Measurements from ENCODE around the gene NRG2.
A peak's percentile ranks its signal among the peaks of the same experiment; 100 is the strongest.

NRG2 gene

DNA sequence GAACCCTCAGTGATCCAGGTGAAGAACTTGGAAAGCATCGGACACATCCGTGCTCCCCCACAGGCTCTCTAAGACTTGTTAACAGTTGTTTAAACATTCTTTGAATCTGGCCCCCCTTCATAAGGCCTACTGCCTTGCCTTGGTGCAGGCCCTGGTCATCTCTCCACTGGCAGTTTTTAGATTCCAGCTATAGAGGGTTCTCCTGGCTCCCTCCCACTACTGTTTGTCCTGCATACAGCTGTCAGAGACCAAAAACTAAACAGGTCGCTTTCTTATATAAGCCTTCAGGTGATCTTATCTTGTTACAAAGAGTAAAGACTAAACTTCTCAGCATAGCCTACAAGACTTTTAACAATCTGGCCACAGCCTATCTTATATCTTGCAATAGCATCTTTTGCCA, 32.3 kb downstream of the NRG2 start:
- DNase-seq (ENCODE audit: low spot score): no peak

DNA sequence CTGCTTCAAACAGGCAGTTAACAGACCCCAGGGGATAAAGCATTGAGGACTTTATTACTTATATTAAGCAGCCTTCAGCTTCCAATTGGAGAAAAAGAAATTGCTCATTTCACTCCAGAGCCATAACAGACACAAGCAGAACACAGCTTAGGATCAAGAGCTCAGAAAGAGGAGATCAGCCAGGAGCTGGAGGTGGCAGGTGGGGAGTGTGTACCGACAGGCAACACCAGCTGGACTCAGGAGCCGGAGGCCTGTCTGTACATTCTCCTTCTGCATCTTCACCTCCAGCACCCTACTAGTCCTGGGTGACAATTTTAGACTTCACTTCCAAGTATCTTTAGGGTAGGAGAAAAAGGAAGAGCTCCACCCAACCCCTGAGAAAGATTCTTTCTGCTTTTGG, 35.8 kb downstream of the NRG2 start:
- no peak for DNase-seq (ENCODE audit: low spot score)

DNA sequence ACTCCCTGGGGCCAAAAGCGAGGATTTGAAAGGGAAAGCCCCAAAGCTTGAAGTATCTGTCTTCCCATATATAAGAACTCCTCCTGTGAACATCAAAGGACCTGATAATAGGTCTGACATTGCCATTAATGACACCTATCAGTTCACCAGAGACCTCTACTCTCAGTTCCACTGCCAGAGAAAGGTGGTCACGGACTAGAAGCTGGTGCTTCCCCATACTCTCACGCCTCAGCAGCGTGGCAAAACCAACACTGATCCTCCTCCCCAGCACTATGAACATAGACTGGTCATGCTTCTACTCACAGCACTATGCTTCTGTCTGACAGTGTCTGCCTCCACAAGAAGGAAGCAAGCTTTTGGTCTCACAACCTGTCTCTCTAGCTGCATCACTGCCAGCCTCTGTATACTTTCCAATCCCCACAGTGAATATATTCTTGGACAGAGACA, 37.9 kb downstream of the NRG2 start:
- DNase-seq (ENCODE audit: low spot score): no peak

DNA sequence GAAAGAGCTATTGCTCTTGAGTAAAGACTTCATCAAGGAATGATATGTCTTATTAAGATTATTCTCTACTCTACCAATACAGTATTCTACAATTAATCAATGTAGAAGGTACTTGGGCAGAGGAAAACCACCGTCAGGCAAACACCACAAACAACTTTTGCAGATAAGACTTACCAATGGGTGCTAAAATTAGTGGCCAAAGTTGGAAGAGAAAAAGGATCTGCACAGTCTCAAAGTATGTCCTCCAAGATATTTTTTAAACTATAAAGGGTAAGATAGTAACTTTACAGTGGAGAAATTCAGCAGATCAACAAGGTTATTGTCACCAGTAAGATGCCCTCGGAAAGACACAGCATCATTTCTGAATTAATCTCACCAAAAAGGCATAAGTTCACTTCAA, 38.9 kb downstream of the NRG2 start:
- DNase-seq (ENCODE audit: low spot score): no peak

DNA sequence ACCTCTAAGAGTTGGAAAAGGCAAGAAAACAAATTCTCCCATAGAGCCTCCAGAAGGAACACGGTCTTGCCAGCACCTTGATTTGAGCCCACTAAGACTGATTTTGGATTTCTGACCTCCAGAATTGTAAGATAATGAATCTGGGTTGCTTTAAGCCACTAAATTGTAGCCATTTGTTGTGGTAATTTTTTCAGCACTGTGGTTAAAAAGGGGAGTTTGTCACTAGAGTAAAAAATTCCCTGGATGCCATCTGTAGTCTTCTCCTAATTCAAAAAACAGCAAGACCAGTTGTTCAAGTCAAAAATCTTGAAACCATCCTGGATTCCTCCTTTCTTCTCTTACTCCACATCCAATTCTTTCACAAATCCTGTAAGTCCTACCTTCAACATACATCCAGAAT, 39.6 kb downstream of the NRG2 start:
- no peak for DNase-seq (ENCODE audit: low spot score)

DNA sequence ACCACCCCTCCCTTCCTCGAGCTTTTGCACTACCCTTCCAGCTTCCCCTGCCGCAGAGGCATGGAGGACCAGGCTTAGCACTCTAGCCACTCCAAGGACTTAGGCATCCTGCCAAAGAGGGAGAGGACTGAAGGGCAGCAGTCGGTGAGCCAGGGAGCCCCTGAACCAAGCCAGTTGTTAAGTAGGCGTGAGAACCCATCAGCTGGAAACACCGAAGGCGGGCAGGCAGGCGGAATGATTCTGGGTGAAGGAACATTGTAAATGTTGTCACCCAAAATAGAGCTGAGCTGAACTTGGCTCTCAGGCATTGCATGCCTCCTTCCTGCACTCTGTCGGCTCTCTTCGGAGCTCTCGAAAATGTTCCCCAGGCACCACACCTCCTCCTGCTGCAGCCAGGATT, 42.8 kb downstream of the NRG2 start:
- DNase-seq (ENCODE audit: low spot score): no peak

DNA sequence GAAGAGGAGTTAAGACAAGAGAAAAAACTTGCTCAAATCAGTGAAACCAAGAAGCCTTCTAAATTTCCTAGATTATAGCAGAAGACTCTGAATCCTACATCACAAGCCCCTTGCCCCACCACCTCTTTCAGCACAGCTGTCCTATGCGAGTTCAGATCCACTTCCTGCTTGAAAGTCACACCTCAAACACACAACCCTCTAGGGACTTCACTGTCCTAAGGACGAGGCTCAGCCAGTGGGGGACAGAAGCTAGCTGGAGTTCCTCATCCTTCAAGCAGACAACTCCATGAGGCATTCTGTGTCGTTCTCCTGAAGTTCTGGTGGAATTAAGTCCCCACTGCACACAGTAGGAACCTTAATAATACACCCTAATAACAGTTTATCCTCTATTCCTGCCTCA, 44.3 kb downstream of the NRG2 start:
- DNase-seq (ENCODE audit: low spot score): no peak

DNA sequence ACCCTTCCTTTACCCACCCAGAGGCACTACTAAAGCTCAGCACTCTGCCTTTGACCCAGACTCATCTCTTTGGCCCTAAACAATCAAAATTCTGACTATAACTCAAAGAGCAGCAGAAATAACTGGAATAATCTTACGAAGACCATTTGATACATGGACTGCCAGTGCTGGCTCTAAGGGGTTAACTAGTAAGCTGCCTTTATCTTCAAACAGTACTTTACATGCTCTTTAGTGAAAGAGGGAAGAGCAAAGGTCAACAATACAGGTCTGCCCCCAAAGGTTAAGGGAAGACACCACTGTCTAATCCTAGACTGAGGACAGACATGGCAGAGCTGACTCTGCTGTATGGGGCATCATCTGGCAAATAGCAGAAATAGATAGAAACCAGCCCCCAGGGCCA, 45.8 kb downstream of the NRG2 start:
- DNase-seq (ENCODE audit: low spot score): no peak

DNA sequence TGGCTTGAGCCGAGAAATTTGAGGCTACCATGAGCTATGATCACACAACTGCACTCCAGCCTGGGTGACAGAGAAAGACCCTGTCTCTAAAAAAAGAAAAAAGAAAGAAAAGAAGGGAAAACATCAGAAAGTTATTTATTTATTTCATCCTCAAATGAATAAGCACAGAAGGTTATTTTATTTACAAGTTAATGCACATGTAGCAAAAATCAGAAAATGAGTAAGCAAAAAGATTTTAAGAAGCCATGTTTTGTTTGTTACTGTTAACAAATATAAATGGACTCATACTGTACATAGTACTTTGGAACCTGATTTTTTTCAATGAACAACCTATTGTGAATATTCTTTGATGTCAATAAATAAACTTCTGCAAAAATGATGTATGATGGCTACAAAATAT, 47.2 kb downstream of the NRG2 start:
- no peak for DNase-seq (ENCODE audit: low spot score)

DNA sequence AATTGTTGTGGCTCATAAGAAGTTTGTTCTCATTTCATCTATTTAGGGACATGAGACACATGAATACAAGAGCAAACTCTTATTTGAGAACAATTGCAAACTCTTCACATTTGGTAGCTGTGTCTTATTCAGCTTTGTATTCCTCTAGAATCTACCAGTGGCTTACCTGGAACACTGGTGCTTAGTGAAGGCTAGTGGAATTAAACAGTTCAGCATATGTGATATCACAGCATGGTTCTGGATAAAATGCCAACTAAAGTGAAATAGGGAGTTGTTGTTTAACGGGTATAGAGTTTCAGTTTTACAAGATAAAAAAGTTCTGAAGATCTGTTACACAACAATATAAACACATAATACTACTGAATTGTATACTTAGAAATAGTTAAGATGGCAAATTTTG, 48.9 kb downstream of the NRG2 start:
- no peak for DNase-seq (ENCODE audit: low spot score)

DNA sequence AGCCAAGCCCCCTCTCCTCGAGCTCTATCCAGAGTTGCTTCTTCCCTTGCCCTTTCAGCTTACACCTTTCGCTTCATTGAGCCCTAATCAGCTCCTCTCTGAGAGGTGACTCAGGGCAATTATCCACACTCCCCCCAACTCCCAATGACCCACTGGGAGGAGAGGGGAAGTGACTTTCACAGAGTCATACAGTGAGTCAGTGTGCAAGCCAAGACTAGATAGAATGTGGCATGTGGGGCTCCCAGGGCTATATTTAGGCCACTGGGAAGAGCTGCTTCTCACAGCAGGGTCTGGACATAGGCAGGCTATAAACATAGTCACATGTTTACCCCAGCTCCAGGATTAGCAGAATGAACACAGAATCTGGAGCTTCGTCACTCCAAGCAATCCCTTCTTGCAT, 57.4 kb downstream of the NRG2 start:
- peak; percentile 96 for DNase-seq (ENCODE audit: low spot score)

DNA sequence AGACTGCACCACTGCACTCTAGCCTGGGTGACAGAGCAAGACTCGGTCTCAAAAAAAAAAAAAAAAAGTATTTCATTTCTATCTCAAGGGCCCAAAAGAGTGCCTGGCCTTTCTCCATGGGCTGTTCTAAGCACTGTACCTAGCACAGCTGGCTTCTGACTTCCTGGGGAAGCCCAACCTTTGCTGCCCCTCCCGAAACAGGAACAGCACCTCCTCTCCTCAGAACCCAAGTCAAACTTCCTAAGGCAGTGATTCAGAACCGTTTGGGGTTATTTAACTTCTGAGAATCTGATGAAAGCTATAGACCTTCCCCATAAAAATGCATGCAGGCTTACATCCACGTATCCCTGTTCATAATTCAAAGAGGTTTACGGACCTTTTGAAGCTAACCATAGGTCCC, 57.8 kb downstream of the NRG2 start:
- peak; percentile 68 for DNase-seq (ENCODE audit: low spot score)

DNA sequence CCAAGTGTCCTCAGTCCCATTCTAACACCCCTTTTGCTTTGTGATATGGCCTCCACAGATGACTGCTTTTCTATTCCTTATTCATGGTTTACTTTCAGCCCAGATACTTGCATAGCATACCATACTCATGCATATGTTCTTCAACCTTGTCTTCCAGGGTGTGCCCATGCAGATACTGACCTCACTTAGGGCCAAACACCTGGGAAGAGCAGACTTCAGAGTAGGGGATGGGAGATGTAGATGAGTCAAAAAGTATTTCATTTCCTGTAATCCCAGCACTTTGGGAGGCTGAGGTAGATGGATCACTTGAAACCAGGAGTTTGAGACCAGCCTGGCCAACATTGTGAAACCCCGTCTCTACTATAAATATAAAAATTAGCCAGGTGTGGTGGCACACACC, 58.3 kb downstream of the NRG2 start:
- DNase-seq (ENCODE audit: low spot score): peak; percentile 49

DNA sequence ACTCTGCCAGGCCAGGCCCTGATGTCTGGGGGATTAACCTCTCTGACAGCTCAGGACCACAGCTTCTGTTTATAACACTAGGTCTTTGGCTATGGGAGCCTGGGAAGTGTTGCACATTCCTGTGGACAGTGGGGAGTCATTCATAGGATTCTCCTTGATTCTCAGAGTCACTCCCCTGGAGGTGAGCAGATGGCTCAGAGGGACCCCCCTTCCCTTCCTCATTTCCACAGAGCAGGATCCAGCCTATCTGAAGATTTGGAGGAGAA, 60.2 kb downstream of the NRG2 start:
- DNase-seq (ENCODE audit: low spot score): peak; percentile 23

DNA sequence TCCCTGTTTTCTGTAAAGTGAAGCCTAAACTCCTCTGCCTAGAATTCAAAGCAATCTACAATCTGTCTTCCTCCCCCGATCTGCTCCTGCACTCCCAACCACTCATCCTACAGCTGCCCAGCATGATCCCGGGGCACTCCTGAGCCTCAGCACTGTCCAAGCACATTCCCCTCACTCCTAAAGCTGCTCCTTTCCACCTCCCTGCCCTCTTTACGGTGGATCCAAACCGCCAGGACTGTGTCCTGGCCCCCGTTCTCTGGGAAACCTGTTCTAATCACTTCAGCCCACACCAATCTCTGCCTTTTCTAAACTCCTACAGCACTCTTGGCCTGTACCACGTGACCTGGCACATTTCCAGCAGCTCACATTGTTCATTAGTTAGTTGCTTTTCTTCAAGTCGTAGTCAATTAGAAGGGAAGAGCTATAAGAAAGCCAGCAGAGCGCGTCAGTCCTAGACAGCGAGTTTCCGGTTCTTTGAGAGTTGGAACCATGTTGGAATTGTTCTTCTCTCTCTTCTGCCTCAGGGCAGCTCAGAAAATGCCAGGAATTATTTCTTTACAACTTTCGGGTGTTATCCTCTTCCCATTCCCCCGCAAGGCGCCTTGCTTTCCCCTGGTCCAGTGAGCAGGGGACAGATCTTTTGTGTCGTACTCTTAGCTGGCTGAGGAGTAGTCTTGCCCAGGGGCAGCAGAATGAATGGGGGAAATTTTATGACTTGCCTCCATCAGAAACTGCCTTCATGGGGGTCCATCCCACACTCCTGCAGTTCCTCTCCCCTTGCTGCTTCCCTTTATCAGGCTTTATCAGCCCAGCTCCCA, 60.7 kb downstream of the NRG2 start:
- peak; percentile 73 for DNase-seq (ENCODE audit: low spot score)

DNA sequence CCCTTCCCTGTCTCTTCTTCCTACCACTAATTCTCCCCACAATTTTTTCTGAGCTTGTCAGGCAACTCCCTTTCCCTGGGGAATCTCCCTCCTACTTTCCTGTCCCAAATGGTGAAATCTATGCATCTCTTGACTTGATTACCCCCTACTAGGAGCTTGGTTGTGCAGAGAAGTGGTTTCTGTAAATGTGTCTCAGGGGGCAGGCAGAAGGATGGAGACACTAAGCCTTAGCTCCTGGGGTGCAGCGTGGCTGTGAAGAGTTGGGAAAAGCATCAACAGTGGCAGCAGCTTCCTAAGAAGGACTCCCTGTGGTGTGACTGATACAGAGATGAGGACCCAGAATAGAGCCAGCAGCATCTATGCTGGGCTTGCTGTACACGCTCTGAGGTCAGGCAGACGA, 62.3 kb downstream of the NRG2 start:
- no peak for DNase-seq (ENCODE audit: low spot score)

DNA sequence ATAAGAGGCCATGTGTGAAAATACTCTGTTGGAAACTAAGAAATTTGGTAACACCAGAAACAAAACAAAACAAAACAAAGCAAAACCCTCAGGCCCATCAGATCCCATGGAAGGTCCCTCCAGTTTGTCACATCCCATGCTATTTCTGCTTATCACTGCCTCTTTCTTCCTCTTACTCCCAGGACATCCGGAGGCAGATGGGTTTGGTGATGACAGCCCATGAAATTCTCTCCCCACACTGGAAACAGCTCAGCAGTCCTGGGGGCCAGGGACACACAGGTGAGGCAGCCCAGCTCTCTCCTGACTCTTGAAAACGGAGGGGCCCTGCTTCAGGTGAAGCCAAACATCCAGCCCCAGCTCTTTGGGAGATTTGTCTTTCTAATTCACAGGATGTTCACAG, 63.2 kb downstream of the NRG2 start:
- DNase-seq (ENCODE audit: low spot score): no peak

DNA sequence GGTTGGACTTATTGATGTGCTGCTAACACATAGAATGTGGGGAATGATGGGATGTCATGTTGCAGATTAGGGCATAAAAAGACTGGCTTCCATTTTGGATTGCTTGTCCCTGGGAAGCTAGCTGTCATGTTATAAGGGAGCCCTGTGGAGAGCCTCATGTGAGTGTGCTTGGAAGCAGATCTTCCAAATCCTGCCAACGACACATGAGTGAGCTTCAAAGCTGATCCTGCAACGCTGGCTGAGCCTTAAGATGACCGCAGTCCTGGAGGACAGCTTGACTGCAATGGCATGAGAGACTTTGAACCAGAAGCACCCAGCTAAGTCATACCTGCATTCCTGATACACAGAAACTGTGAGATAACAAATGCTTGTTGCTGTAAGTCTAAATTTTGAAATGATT, 63.6 kb downstream of the NRG2 start:
- no peak for DNase-seq (ENCODE audit: low spot score)

DNA sequence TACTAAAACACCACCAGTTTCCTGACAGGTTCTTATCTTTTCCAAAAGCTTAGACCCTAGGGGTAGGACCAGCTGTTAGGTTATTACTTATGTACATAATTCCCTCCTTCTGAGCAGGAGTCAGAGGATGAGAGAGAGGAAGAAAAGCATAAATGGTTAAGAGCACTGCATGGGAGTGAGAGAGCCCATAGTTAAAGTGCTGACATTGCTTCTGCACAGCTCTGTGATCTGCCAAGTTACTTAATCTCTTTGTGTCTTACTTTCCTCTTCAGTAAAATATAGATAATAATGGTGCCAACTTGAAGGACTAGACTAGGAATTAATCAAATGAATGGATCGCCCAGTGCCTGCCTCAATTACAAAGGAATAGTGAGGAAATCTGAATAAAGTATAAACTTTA, 66.4 kb downstream of the NRG2 start:
- no peak for DNase-seq (ENCODE audit: low spot score)

DNA sequence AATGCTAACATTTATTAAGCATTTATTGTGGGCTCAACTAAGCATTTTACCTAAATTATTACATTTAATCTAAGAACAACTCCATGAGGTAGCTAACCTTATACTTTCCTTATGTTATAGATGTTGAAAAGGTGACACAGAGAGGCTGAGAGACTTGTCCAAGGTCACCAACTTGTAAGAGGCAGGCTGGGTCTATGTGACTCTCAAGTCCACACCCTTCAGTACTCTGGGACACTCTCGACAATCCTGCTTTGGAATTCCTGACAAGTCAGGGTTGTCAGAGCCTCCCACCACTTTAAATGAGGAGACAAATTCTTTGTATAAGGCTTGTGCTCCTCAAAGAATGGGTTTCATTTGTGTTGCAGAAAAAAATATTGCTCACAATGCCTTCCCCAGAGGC, 67.2 kb downstream of the NRG2 start:
- peak; percentile 2 for DNase-seq (ENCODE audit: low spot score)

DNA sequence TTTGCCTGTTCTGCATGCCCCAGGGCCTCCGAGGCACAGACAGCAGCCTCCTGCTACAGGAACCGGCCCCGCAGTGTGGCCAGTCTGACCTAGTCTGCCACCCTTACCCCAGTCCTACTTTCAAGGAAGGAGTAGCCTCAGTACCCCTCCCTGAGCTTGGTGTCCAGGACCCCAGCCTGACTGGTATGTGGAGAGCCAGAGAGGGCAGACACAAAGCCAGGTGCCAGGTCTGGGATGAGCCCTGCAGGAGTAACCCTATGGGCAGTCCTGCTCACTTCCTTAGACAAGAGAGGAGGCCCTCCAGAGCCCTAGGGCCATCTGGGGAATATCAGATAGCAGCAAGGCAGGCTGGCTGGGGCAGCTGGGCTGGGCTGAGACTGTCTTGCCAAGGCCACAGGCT, 67.8 kb downstream of the NRG2 start:
- no peak for DNase-seq (ENCODE audit: low spot score)

DNA sequence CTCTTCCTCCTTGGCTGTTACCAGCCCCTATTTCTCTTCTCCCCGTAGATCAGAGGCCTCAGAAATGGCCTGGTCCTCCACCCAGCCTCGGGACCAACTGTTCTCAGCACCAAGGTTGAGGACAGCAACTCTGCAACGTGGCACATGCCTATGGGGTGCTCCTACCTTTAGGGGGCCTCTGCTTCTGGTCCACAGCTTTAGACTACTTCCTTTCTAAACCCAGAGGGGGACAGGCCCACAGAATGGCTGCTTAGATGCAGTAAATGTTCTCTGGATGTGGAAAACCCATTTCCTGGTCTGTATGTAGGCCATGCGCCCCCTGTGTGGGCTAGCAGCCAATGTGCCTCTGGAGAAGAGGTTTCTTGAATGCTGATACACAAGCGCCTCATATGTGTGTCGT, 68.4 kb downstream of the NRG2 start:
- no peak for DNase-seq (ENCODE audit: low spot score)

DNA sequence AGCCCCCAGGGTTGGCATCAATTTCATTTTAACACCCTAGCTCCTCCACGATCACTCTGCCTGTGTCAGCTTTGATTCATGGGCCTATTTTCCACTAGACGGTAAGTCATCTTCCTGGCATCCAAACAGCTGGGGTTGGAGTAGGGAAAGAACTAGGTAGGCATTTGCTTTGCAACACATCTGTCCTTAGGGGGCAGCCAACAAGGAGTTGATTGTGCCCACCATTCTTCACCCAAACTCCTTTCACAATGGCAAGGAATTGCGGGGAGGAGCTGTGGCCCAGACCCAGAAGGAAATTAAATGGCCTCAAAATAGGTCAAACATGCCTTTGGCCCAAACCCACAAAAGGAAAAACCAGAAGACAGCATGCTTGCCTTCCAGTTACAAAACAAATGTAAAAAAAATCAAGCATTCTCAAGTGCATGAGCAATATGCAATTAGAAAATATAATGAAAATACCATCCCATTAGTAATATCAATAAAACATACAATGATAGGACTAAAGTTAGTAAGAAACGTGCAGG, 71.8 kb downstream of the NRG2 start:
- no peak for DNase-seq (ENCODE audit: low spot score)

DNA sequence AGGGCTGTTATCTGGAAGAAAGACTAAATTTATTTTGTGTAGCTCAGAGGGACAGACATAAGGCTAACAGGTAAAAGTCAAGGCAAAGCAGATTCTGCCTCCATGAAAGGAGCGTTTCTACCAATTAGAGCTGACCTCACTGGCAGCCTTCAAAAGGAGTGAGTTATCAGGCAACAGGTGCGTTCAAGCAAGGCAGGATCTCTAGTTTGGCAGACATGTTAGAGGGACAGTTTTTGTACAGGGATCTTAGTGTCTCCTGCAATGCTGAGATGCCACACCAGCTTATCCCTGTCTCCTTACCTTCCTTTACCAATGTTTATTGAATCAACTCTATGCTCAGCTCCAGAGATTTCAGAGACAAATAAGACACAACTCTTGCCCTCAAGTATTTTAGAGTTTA, 73.8 kb downstream of the NRG2 start:
- no peak for DNase-seq (ENCODE audit: low spot score)

Data from kidney tubule cell (primary cell).